Hair follicle dermal papilla cell (primary cell): ENCODE measurements around the gene PRAMEF9. TPM values are rescaled to one million over a fixed set of nuclear protein-coding genes. Genes with fewer than 3 reads are reported as not detected.

Source experiments
- total RNA-seq: library from RNA; depleted of rRNA; stranded (reverse); fragments of >200 nt; gene quantifications from 2 replicates; pipeline ENCODE4 v1.2.3, GENCODE V29; 2012

PRAMEF9 gene
- not detected in 2 replicates for total RNA-seq

DNA sequence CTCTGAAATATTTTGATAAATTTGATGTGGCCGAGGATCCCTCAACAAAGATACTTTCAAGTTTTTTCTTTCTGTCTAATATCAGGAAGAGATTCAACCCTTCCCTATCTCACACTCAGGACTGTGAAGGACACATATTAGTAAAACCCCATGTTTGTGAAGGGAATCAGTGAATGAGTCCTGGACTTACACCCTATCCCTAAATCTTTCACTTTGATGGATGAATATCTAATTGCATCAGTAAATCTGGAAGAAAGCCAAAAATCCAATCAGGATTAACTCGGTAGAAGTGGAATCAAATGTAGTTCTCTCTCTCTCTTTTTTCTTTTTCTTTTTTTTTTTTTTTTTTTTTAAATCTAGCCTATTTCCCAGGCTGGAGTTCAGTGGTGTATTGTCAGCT is at the start of gene PRAMEF9:
Gene PRAMEF9 (plus strand): TSS at position 301 of the 400 bp plus-strand sequence. CDS start 3,433 bp downstream, outside the sequence.

GRCh38 chr1:13155909-13156308 is 15.7 kb upstream of the PRAMEF9 start, which contains the start of gene PRAMEF26:
PRAMEF26 (minus strand) TSS chr1:13156009; CDS start chr1:13153095, 2,914 bp downstream.

DNA sequence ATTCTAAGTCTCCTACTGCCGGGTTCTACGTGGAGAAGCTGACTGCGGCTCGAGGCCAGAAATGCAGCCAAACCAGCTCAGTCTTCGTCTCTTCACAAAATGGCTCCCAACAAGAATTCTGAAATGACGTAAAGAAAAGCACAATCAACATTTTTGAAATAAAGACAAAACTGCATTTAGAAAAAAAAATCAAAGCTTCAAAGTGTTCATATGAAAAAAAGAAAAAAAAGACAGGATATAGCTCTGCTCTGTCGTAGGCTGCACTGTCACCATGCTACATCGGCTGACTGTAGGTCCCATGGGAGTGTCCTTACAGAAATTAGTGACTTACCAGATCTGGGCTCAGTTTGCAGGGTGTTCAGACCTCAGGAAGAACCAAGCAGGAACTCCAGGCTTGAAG is 6.1 kb upstream of the PRAMEF9 start, which contains the start of gene HNRNPCL4:
Gene HNRNPCL4 (minus strand): TSS at position 101 of the 400 bp plus-strand sequence. CDS start 164 bp downstream, outside the sequence.

GRCh38 chr1:13201309-13201708 is 29.7 kb downstream of the PRAMEF9 start, which contains the start of gene PRAMEF13:
PRAMEF13 (minus strand) TSS chr1:13201409; CDS start chr1:13199589, 1,820 bp downstream.

DNA sequence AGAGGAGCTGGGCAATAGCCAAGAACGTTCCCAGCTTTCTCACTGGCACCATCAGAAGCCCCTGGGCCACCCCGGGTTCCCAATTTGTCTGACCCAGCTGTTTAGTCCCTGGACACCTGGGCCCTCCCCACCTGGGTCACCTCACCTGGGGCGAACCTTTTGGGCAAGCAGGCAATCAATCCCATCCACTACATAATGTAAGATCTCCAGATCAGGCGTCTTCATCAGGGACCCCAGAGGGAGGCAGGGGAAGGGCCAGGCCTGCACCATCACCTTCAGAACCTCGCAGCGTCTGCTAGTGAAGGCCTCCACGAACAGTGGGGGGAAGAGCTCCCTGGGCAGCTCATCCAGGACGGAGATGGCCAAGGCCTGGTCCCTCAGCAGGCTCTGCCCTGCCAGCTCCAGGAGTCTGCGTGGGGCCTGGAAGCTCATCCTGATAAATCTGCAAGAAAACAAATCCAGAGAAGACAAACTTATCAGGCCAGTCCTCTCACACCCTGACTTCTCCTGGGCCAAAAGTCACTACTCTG is 54.1 kb downstream of the PRAMEF9 start, which contains the start of gene PRAMEF18:
Gene PRAMEF18 (minus strand): TSS at position 480 of the 530 bp plus-strand sequence. CDS start 48 bp downstream, at position 432.

Other genes starting within 250 kb of the PRAMEF9 start
- not detected in 2 replicates for gene PRAMEF6, start 224.3 kb upstream of the PRAMEF9 start, total RNA-seq
- gene PRAMEF27, start 115.3 kb upstream of the PRAMEF9 start, total RNA-seq, result not detected in 2 replicates
- gene HNRNPCL3, start 111.1 kb upstream of the PRAMEF9 start, total RNA-seq, result not detected in 2 replicates
- gene PRAMEF25, start 101.1 kb upstream of the PRAMEF9 start, total RNA-seq, result not detected in 2 replicates
- not detected in 2 replicates for gene HNRNPCL2, start 55.0 kb upstream of the PRAMEF9 start, total RNA-seq
- gene PRAMEF26, start 15.8 kb upstream of the PRAMEF9 start, total RNA-seq, result not detected in 2 replicates
- gene HNRNPCL4, start 6.2 kb upstream of the PRAMEF9 start, total RNA-seq, result not detected in 2 replicates
- gene PRAMEF13, start 29.6 kb downstream of the PRAMEF9 start, total RNA-seq, result not detected in 2 replicates
- not detected in 2 replicates for gene PRAMEF18, start 54.3 kb downstream of the PRAMEF9 start, total RNA-seq
- not detected in 2 replicates for gene PRAMEF5, start 82.3 kb downstream of the PRAMEF9 start, total RNA-seq
- gene PRAMEF8, start 113.3 kb downstream of the PRAMEF9 start, total RNA-seq, result not detected in 2 replicates
- gene PRAMEF33, start 131.7 kb downstream of the PRAMEF9 start, total RNA-seq, result not detected in 2 replicates
- not detected in 2 replicates for gene PRAMEF15, start 143.7 kb downstream of the PRAMEF9 start, total RNA-seq
- not detected in 2 replicates for gene PRAMEF14, start 175.3 kb downstream of the PRAMEF9 start, total RNA-seq
- not detected in 2 replicates for gene PRAMEF19, start 200.1 kb downstream of the PRAMEF9 start, total RNA-seq
- gene PRAMEF17, start 217.8 kb downstream of the PRAMEF9 start, total RNA-seq, result not detected in 2 replicates
- gene PRAMEF20, start 238.6 kb downstream of the PRAMEF9 start, total RNA-seq, result not detected in 2 replicates